HFF-Myc (cell line): ENCODE measurements around the gene ERBB2.
"Not testable (repeated sequence)": the region's sequence is repeated elsewhere in the genome, so short reads cannot be mapped to it uniquely, and the experiment has no call there.

Experiments used
- DNase-seq: peaks from one replicate; pipeline ENCODE4 v3.0.0-alpha.2; 2011; ENCODE audit warnings: low read depth; ENCODE audit errors: extremely low read depth
- H3K4me3 ChIP-seq: replicated peaks from 2 replicates; pipeline ENCODE4 v1.5.1; 2011; ENCODE audit warnings: low read depth, mild to moderate bottlenecking, control low read depth, low read length
- CTCF ChIP-seq: IDR thresholded peaks from 2 replicates; pipeline ENCODE4 v1.5.1; 2012; ENCODE audit warnings: mild to moderate bottlenecking, low read depth, low read length, control low read depth; ENCODE audit errors: missing control alignments

ERBB2 gene

GRCh38 chr17:39688945-39689344 lies 10.9 kb upstream of the ERBB2 start:
- DNase-seq: no peak
- H3K4me3 ChIP-seq: peak overlapping the region; percentile 55
- TF ChIP-seq CTCF: no peak

- DNase-seq: no peak
- H3K4me3 ChIP-seq: no peak overlapping the region
- TF ChIP-seq CTCF: no peak
These were observed 5.3 kb upstream of the ERBB2 start for GRCh38 chr17:39694593-39694992.

- no peak for TF ChIP-seq CTCF
- no peak for DNase-seq
- no peak overlapping the region for H3K4me3 ChIP-seq
These were observed 4.8 kb upstream of the ERBB2 start for GRCh38 chr17:39695089-39695474.

GRCh38 chr17:39696731-39697130 lies 3.1 kb upstream of the ERBB2 start:
- no peak for TF ChIP-seq CTCF

GRCh38 chr17:39697961-39698360 lies 1.9 kb upstream of the ERBB2 start:
- DNase-seq: no peak
- TF ChIP-seq CTCF: no peak
- no peak overlapping the region for H3K4me3 ChIP-seq

More at GRCh38 chr17:39696731-39697130, 3.1 kb upstream of the ERBB2 start:
- no peak overlapping the region for H3K4me3 ChIP-seq
- no peak for DNase-seq

GRCh38 chr17:39699157-39699817 lies 577 bp upstream of the ERBB2 start:
- DNase-seq: not testable (repeated sequence)
- H3K4me3 ChIP-seq: peak overlapping the region; percentile 67

- peak overlapping the region; percentile 67 for H3K4me3 ChIP-seq
- no peak for TF ChIP-seq CTCF
- DNase-seq: no peak
These were observed 504 bp downstream of the ERBB2 start for GRCh38 chr17:39700148-39700987.
